HG02588 (cell line): Measurements from ENCODE around the gene GHITM.
"Not testable (repeated sequence)": the region's sequence is repeated elsewhere in the genome, so short reads cannot be mapped to it uniquely, and the experiment has no call there.

Source experiments
- ATAC-seq: cut with Tn5 transposase; IDR thresholded peaks from one replicate; pipeline ENCODE4 v1.9.1; 2021; ENCODE audit warnings: mild to moderate bottlenecking, moderate library complexity; ENCODE audit not compliant: unreplicated experiment

The GHITM gene, protein sequence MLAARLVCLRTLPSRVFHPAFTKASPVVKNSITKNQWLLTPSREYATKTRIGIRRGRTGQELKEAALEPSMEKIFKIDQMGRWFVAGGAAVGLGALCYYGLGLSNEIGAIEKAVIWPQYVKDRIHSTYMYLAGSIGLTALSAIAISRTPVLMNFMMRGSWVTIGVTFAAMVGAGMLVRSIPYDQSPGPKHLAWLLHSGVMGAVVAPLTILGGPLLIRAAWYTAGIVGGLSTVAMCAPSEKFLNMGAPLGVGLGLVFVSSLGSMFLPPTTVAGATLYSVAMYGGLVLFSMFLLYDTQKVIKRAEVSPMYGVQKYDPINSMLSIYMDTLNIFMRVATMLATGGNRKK

DNA sequence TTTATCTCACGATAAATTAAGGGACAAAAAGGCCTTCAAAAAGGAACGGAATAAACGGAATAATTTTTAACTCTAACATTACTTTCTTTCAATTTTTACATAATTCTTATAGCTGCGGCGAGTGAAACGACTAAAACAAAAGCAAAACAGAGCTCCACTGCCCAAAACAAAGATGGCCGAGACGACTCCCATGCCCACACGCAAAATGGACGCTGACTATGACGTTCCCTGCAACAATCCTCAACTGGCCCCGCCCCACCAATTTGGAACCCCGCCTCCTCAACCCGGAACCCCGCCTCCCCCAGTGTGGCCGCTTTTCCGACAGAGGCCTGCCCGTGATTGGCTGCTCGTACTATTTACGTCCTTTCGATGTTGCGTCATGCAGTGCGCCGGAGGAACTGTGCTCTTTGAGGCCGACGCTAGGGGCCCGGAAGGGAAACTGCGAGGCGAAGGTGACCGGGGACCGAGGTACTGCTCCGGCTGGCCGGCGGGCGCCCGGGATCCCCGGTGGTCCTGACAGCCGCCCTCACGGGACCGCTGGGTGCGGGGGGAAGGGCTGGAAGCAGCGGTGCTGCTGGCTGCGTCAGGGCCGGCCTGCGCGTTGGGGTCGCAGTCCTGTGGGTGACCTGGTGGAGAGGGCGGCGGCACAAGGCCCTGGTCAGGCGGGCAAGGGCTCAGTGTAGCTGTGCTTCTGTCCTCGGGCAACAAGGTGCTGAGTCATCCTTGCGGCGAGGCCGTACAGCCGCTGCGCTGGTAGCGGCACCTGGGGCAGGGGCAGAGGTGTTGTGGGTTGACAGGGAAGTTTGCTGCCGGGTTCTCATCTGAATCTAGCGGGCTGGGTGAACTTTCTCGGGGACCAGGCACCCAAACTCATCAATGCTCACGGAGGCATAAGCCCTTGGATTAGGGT, at the start of gene GHITM:
TSS of gene GHITM (plus strand) at position 384 of the 910 bp plus-strand sequence. CDS start 1,992 bp downstream, outside the sequence.
- peak; percentile 98 for ATAC-seq

- ATAC-seq, result no peak
These were observed 43.4 kb upstream of the GHITM start for GRCh38 chr10:84095811-84096497.

- no peak for ATAC-seq
These were observed 41.4 kb upstream of the GHITM start for GRCh38 chr10:84097787-84098353.

DNA sequence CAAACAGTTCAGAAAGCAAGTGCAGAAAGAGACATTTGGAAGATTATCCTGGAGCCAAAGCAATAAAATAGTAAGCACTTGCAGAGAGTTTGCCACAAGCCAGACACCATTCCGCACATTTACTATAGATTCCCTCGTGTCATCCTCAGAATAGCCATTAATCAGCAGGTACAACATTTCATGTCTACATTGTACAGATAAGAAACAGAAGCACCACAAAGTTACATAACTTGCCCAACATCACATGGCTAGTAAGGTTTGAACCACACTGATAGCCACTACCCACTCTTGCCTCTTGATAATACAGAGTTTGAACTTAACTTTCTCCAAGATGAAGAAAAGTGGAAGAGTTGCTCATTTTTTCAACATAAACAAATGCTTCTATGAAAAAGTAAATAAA, 40.6 kb upstream of the GHITM start:
- ATAC-seq, result no peak

DNA sequence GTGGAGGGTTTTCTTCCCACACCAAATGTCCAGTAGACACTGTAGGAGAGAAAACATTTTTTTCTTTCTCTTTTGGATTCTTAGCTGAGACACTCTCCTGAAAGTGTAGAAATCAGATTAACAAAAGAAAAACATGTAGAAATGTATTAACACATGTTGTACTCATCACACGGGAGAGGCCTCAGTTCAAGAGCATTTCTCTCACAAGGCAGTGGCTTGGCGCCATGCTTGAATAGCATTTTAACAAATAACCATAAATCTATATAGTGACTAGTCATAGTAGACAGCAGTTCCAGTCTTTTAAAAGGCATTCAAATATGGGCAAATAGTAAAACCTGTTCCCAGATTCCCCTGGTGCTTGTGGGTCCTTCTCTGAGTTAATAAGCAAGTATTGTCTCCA, 38.3 kb upstream of the GHITM start:
- ATAC-seq, result no peak

DNA sequence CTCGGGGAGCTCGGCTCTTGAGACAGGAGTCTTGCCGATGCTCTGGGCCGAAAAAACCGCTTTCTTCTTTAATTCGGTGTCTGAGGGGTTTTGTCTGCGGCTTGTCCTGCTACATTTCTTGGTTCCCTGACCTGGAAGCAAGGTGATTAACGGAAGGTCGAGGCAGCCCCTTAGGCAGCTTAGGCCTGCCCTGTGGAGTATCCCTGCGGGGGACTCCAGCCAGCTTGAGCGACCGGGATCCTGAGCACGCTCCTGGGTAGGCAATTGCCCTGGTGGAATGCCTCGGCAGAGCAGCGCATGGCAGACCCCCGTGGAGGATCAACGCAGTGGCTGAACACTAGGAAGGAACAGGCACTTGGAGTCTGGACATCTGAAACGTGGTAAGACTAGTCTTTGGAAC, 30.5 kb upstream of the GHITM start:
- ATAC-seq, result no peak

- ATAC-seq, result not testable (repeated sequence)
These were observed 29.5 kb upstream of the GHITM start for GRCh38 chr10:84109772-84110171.

DNA sequence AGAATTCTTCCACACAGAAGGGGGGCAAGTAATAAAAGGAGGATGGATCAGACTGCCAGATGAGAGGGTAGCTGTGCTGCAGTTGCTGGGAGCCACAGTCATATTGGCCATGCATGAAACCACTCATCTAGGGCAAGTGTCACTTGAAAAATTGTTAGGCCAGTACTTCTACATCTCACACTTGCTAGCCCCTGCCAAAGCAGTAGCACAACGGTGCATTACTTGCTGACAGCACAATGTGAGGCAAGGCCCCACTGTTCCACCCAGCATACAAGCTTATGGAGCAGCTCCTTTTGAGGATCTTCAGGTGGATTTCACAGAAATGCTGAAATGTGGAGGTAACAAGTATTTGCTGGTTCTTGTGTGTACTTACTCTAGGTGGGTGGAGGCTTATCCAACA, 25.8 kb upstream of the GHITM start:
- not testable (repeated sequence) for ATAC-seq

- ATAC-seq, result no peak
These were observed 25.1 kb upstream of the GHITM start for GRCh38 chr10:84114088-84114667.

DNA sequence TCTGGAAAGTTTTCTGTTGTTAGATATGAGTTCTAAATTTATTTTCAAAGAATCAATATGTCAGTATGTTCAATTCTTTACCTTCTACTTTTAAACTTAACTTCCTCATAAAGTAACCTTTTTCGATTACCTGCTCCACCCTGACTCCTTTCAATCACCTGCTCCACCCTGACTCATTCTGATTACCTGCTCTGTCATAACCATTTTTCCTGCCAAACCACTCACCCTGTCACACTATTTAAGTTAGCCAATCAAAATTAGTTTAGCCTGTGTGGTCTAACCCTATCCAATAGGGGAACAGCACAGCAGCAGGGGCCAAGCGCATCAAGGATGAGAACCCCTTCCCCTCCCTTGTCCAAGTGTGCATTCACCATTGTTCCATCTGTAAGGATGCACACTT, 22.1 kb upstream of the GHITM start:
- not testable (repeated sequence) for ATAC-seq

GRCh38 chr10:84117686-84118394, 21.5 kb upstream of the GHITM start:
- ATAC-seq, result no peak

- no peak for ATAC-seq
These were observed 20.8 kb upstream of the GHITM start for GRCh38 chr10:84118395-84119006.

DNA sequence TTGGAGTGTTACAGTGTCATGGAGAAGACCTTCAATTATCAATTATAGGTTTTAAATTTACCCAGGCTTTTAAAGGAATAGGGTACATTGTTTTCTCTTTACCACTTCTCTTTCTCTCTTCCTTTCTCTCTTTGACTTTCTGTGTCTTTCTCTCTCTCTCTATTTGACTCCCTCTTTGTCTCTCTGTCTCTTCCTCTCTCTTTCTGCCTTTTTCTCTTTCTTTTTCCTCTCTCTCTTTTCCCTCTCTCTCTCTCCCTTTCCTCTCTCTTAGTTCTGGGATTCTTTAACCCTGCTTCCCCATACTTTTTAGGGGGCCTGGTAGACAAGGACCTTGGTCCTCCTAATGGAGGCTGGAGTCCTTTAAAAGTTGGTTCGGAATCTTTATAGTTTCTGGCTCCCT, 15.9 kb upstream of the GHITM start:
- ATAC-seq, result no peak

DNA sequence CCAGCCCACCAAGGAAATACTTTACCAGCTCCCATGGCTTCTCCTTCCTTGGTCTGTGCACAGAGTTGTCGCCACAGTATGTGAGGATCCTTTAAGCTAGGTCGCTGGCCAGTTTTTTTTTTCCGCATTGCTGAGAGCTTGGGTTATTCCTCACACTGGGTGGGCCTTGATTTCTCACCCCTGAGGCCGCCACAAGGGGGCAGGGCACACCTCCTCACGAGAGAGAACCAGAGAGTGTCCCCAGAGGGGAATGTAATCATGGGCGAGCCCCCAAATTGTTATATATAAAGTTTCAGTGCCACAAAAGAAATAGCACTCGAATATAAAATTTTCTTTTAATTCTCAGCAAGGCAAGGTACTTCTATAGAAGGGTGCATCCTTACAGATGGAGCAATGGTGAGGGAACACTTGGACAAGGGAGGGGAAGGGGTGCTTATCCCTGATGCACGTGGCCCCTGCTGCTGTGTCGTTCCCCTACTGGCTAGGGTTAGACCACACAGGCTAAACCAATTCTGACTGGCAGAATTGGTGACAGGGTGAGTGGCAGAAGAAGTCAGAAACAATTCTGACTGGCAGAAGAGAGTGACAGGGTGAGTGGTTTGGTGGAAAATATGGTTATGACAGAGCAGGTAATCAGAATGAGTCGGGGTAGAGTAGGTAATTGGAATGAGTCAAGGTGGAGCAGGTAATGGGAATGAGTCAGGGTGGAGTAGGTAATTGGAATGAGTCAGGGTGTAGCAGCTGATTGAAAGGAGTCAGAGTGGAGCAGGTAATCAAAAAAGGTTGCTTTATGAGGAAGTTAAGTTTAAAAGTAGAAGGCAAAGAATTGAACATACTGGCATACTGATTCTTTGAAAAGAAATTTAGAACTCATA, 13.2 kb upstream of the GHITM start:
- not testable (repeated sequence) for ATAC-seq

DNA sequence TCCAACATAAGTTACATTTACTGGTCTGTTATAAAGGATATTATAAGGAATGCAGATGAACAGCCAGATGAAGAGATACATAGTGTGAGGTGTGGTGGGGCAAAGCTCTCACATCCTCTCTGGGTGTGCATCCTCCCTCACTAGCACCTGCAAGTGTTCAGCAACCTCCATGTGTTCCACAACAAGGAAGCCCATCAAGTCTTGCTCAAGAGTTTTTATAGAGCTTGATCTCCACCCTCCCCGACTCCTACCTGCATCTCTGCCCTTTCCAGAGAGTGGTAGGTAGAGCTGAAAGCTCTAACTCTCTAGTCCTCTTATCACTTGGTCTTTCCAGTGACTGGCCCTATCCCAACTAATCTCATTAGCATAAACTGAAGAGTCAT, 12.5 kb upstream of the GHITM start:
- ATAC-seq, result no peak

GRCh38 chr10:84135836-84136235, 3.5 kb upstream of the GHITM start:
- no peak for ATAC-seq

GRCh38 chr10:84137811-84138210, 1.5 kb upstream of the GHITM start:
- ATAC-seq, result no peak

GRCh38 chr10:84138478-84139125, 707 bp upstream of the GHITM start:
- no peak for ATAC-seq
